Natural killer cell (primary cell): Measurements from ENCODE around the gene POC1B. TPM values are rescaled to one million over a fixed set of nuclear protein-coding genes. Genes with fewer than 3 reads are reported as not detected.
A peak's percentile ranks its signal among the peaks of the same experiment; 100 is the strongest.

Source experiments
- ATAC-seq, 3 donors: fragments of 150-1000 bp in 2 of 3; fragments of 200-7000 bp in 1 of 3; cut with Tn5 transposase; 1 replicate in 1 of 3; 2 replicates in 2 of 3; pipeline ENCODE4 v1.10.0; 2021; ENCODE audit warnings: mild to moderate bottlenecking in 2 of 3, moderate library complexity in 2 of 3
- DNase-seq, 2 donors: peaks; one replicate each; pipeline versions ENCODE4 v3.0.0 to v3.0.0-alpha.2; 2013 to 2021; ENCODE audit warnings: mixed read lengths in 1 of 2
- H3K27ac ChIP-seq: one replicate; pipeline ENCODE4 v1.5.1; 2013; ENCODE audit warnings: mild to moderate bottlenecking, low read length
- H3K27me3 ChIP-seq: one replicate; pipeline ENCODE4 v1.6.1; 2013; ENCODE audit warnings: low read length; ENCODE audit not compliant: control insufficient read depth, insufficient read depth
- H3K36me3 ChIP-seq: one replicate; pipeline ENCODE4 v1.6.1; 2013; ENCODE audit warnings: low read length; ENCODE audit not compliant: control insufficient read depth, insufficient read depth
- H3K4me1 ChIP-seq: one replicate; pipeline ENCODE4 v1.6.1; 2013; ENCODE audit warnings: low read length; ENCODE audit not compliant: control insufficient read depth, insufficient read depth
- H3K4me3 ChIP-seq: one replicate; pipeline ENCODE4 v1.5.1; 2013; ENCODE audit warnings: low read length
- H3K9me3 ChIP-seq: one replicate; pipeline ENCODE4 v1.6.1; 2013; ENCODE audit warnings: low read length; ENCODE audit not compliant: control insufficient read depth, insufficient read depth
- H3K27ac Mint-ChIP-seq, 2 donors: one replicate each; pipeline ENCODE4 v1.8.0; 2022; ENCODE audit warnings: mild to moderate bottlenecking in 2 of 2, mixed read lengths in 2 of 2, moderate library complexity in 1 of 2
- H3K27me3 Mint-ChIP-seq, 2 donors: one replicate each; pipeline ENCODE4 v1.8.0; 2022; ENCODE audit warnings: low read depth in 2 of 2, mixed read lengths in 2 of 2
- H3K36me3 Mint-ChIP-seq: one replicate; pipeline ENCODE4 v1.8.0; 2022; ENCODE audit warnings: mixed read lengths
- H3K4me1 Mint-ChIP-seq, 2 donors: one replicate each; pipeline ENCODE4 v1.8.0; 2022; ENCODE audit warnings: mixed read lengths in 2 of 2
- H3K4me3 Mint-ChIP-seq: one replicate; pipeline ENCODE4 v1.8.0; 2022; ENCODE audit warnings: mild to moderate bottlenecking, moderate library complexity, mixed read lengths
- H3K9me3 Mint-ChIP-seq, 2 donors: one replicate each; pipeline ENCODE4 v1.8.0; 2022; ENCODE audit warnings: mixed read lengths in 2 of 2
- WGBS: methylation state at CpG from one replicate; pipeline ENCODE4 v1.1.7; 2013; ENCODE audit warnings: missing lambda C conversion rate; ENCODE audit not compliant: insufficient coverage; 5-methylcytosine and 5-hydroxymethylcytosine counted together
- intact Hi-C: fragments of 100-400 bp; cut with micrococcal nuclease; formaldehyde crosslinking; loops from one replicate; pipeline ENCODE4 v1.14.2; 2022
- total RNA-seq, 4 donors: library from RNA; stranded (reverse); fragments of 120-200 nt in 1 of 4; gene quantifications; one replicate each; pipeline versions ENCODE4 v1.2.3 to v1.2.4, GENCODE V29; 2013 to 2022
- TF ChIP-seq, protein P1 (sequence below): fragments of 200-600 bp; IDR thresholded peaks from one replicate; pipeline ENCODE4 v1.8.0; 2022; ENCODE audit warnings: antibody characterized with exemption

POC1B gene
- total RNA-seq, 3 donors from 2014 or later (not counting 1 experiment from before 2014, with no cell fraction given): 29.8 to 40.9 (median 38.0) TPM

DNA sequence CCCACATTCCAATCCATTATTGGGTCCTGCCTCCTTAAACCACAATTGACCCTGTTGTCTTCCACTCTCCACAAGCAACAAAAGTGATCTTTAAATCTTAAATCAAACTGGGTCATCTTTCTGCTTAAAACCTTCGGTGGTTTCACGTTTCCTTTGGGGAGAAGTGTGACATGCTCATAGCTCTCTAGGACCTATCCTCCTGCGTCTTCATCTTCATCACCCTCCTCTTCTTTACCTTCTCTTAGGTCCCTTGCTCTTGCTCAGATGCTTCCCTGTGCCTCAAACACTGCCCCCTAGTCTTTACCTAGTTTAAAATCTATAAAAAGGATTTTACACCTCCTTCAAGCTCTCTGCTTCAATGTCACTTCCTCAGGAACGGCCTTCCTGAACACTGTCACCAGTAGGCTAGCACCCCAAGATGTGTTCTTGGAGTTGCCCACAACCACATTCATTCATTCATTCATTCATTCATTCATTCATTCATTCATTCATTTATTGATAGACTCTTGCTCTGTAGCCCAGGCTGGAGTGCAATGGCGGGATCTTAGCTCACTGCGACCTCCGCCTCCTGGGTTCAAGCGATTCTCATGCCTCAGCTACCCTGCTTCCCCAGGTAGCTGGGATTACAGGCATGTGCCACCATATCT, 48.1 kb downstream of the POC1B start:
- Histone ChIP-seq H3K4me1 (peaks cover 12% of the 10 kb centered on the region), H3K27me3 (no peaks in the 10 kb centered on the region), H3K36me3 (no peaks in the 10 kb centered on the region), H3K9me3 (no peaks in the 10 kb centered on the region), H3K27ac (peak overlapping the region; percentile 5), H3K4me3 (no peak overlapping the region)
- H3K27me3 Mint-ChIP-seq: no peaks in the 10 kb centered on the region
- peak overlapping the region; percentile 28 for H3K4me3 Mint-ChIP-seq
- H3K4me1 Mint-ChIP-seq: peaks cover 27 to 40% of the 10 kb centered on the region in 2 donors
- H3K9me3 Mint-ChIP-seq: no peaks in the 10 kb centered on the region
- peak overlapping the region; percentile 41 to 64 for H3K27ac Mint-ChIP-seq
- TF ChIP-seq, protein P1, sequence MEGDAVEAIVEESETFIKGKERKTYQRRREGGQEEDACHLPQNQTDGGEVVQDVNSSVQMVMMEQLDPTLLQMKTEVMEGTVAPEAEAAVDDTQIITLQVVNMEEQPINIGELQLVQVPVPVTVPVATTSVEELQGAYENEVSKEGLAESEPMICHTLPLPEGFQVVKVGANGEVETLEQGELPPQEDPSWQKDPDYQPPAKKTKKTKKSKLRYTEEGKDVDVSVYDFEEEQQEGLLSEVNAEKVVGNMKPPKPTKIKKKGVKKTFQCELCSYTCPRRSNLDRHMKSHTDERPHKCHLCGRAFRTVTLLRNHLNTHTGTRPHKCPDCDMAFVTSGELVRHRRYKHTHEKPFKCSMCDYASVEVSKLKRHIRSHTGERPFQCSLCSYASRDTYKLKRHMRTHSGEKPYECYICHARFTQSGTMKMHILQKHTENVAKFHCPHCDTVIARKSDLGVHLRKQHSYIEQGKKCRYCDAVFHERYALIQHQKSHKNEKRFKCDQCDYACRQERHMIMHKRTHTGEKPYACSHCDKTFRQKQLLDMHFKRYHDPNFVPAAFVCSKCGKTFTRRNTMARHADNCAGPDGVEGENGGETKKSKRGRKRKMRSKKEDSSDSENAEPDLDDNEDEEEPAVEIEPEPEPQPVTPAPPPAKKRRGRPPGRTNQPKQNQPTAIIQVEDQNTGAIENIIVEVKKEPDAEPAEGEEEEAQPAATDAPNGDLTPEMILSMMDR: no peak
- ATAC-seq: peak in 2 of 3 donors; percentile 49 to 52
- DNase-seq: no peak
- intact Hi-C loops: no loop called here
- H3K36me3 Mint-ChIP-seq: no peaks in the 10 kb centered on the region
- 61% methylated on average over 8 of the region's 8 CpGs for WGBS

DNA sequence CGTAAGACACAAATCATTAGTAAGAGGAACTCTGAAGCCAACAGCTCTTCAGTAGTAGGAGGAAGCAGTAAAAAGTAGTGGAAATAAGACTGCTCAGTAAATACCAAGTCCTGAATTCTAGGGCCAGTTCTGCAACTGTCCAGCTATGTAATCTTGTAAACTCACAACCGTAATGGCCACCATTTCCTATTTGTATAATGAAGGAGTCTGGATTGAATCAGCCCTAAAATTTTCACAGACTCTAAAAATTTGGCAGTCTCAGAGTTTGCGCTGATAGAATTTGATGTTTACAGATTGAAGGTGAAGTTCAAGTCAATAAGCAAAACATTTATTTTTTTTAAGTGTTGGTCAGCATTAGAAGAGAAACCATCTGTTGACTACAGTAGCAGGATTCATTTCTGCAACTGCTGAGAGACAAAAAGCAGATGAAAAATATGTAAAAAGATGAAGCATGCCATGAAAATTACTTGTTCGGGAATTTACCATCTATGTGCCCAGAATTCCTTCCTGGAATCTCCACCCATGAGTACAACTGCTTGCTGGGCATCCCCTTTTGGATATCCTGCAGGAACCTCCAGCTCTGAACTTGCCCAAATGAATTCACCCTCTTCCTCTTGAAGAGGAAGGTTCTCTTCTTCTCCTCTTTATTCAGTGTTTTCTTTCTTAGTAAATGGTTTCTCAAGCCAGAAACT, 48.8 kb downstream of the POC1B start:
- Histone ChIP-seq H3K9me3 (no peaks in the 10 kb centered on the region), H3K27ac (peak overlapping the region; percentile 5), H3K36me3 (no peaks in the 10 kb centered on the region), H3K4me1 (peaks cover 12% of the 10 kb centered on the region), H3K27me3 (no peaks in the 10 kb centered on the region), H3K4me3 (no peak overlapping the region)
- peak overlapping the region; percentile 28 for H3K4me3 Mint-ChIP-seq
- H3K9me3 Mint-ChIP-seq: no peaks in the 10 kb centered on the region
- TF ChIP-seq, protein P1: no peak
- DNase-seq (no peak), ATAC-seq (no peak)
- 81% methylated on average over 3 of the region's 4 CpGs for WGBS
- no peaks in the 10 kb centered on the region for H3K27me3 Mint-ChIP-seq
- peaks cover 27 to 38% of the 10 kb centered on the region in 2 donors for H3K4me1 Mint-ChIP-seq
- H3K27ac Mint-ChIP-seq: peak overlapping the region; percentile 59 to 64
- intact Hi-C loops: no loop called here
- no peaks in the 10 kb centered on the region for H3K36me3 Mint-ChIP-seq

DNA sequence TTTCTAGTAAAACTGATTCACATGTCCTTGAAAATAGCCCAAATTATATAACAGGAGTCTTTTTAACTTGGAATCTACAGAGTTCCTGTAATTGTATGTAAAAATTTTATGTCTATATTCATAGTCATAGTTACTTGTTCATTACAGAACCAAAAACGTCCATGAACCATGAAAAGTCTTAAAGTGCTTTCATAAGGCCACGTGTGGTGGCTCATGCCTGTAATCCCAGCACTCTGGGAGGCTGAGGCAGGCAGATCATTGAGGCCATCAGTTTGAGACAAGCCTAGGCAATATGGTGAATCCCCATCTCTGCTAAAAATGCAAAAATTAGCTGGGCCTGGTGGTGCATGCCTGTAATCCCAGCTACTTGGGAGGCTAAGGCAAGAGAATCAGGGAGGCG, 49.6 kb downstream of the POC1B start:
- DNase-seq (no peak), ATAC-seq (no peak)
- H3K36me3 Mint-ChIP-seq: no peaks in the 10 kb centered on the region
- H3K4me3 Mint-ChIP-seq: no peak overlapping the region
- Histone ChIP-seq H3K4me3 (no peak overlapping the region), H3K27me3 (no peaks in the 10 kb centered on the region), H3K9me3 (no peaks in the 10 kb centered on the region), H3K4me1 (peaks cover 12% of the 10 kb centered on the region), H3K36me3 (no peaks in the 10 kb centered on the region), H3K27ac (no peak overlapping the region)
- peaks cover 29 to 37% of the 10 kb centered on the region in 2 donors for H3K4me1 Mint-ChIP-seq
- peak overlapping the region in 1 of 2 donors; percentile 59 for H3K27ac Mint-ChIP-seq
- TF ChIP-seq, protein P1: no peak
- 91% methylated on average over 3 of the region's 3 CpGs for WGBS
- H3K9me3 Mint-ChIP-seq: no peaks in the 10 kb centered on the region
- H3K27me3 Mint-ChIP-seq: no peaks in the 10 kb centered on the region
- intact Hi-C loops: no loop called here
